IMR-90 (cell line): ENCODE results near the gene MAN2B1. TPM values are rescaled to one million over a fixed set of nuclear protein-coding genes. Genes with fewer than 3 reads are reported as not detected.
A peak's percentile ranks its signal among the peaks of the same experiment; 100 is the strongest.

Source experiments
- ATAC-seq: fragments of 200-7000 bp; cut with Tn5 transposase; 2 replicates; pipeline ENCODE4 v1.9.1; 2020; ENCODE audit warnings: low read depth, mild to moderate bottlenecking, moderate library complexity
- BruUV-seq: library from RNA; stranded (reverse); fragments of 400-500 nt; replicated peaks from 2 replicates; lab custom pipeline; 2021; lab: Mats Ljungman, UMichigan
- CTCF ChIA-PET: fragments of 300-600 bp; formaldehyde crosslinking; extraction: SDS; loops from one replicate; lab custom pipeline; 2021; ENCODE audit warnings: antibody characterized with exemption; lab: Yijun Ruan, JAX
- POLR2A ChIA-PET: fragments of 300-600 bp; sonication (Branson Sonifier 250); formaldehyde crosslinking; loops from one replicate; lab custom pipeline; 2022; ENCODE audit warnings: antibody characterized with exemption; ENCODE audit not compliant: unreplicated experiment; lab: Charles Lee
- DNase-seq: peaks from one replicate; pipeline ENCODE4 v3.0.0; 2013
- H2AFZ ChIP-seq: replicated peaks from 2 replicates; pipeline ENCODE3; 2013; ENCODE audit warnings: low read length, mild to moderate bottlenecking; ENCODE audit not compliant: poor library complexity
- H2AK5ac ChIP-seq: 2 replicates; pipeline ENCODE4 v1.6.1; 2013; ENCODE audit warnings: low read depth, low read length, inconsistent platforms
- H2AK9ac ChIP-seq: replicated peaks from 2 replicates; pipeline ENCODE3; 2013; ENCODE audit warnings: mild to moderate bottlenecking, low read depth, low read length, moderate library complexity; ENCODE audit not compliant: poor library complexity
- H2BK120ac ChIP-seq: 2 replicates; pipeline ENCODE4 v1.6.1; 2013; ENCODE audit warnings: low read depth, low read length, inconsistent platforms
- H2BK15ac ChIP-seq: 3 replicates; pipeline ENCODE4 v1.6.1; 2013; ENCODE audit warnings: low read depth, low read length, inconsistent platforms
- H2BK20ac ChIP-seq: 2 replicates; pipeline ENCODE4 v1.6.1; 2013; ENCODE audit warnings: low read depth, mild to moderate bottlenecking, inconsistent platforms, low read length, moderate library complexity
- H2BK5ac ChIP-seq: 2 replicates; pipeline ENCODE4 v1.6.1; 2013; ENCODE audit warnings: mild to moderate bottlenecking, low read depth, low read length, inconsistent platforms; ENCODE audit not compliant: poor library complexity, severe bottlenecking
- H3K14ac ChIP-seq: replicated peaks from 2 replicates; pipeline ENCODE4 v1.6.1; 2013; ENCODE audit warnings: low read depth, low read length, inconsistent platforms
- H3K18ac ChIP-seq: 2 replicates; pipeline ENCODE4 v1.6.1; 2013; ENCODE audit warnings: low read depth, low read length, control low read depth
- H3K23ac ChIP-seq: 2 replicates; pipeline ENCODE4 v1.6.1; 2013; ENCODE audit warnings: low read depth, low read length, inconsistent platforms
- H3K27ac ChIP-seq: 2 replicates; pipeline ENCODE4 v1.5.1; 2013; ENCODE audit warnings: mild to moderate bottlenecking, control low read depth, low read length; ENCODE audit not compliant: insufficient read depth
- H3K27me3 ChIP-seq: 2 replicates; pipeline ENCODE4 v1.6.1; 2013; ENCODE audit warnings: low read length; ENCODE audit not compliant: control insufficient read depth, insufficient read depth
- H3K36me3 ChIP-seq: 2 replicates; pipeline ENCODE4 v1.6.1; 2013; ENCODE audit warnings: low read length, mixed read lengths; ENCODE audit not compliant: control insufficient read depth, insufficient read depth
- H3K4ac ChIP-seq: 2 replicates; pipeline ENCODE4 v1.6.1; 2013; ENCODE audit warnings: low read depth, low read length, inconsistent platforms
- H3K4me1 ChIP-seq: 2 replicates; pipeline ENCODE4 v1.6.1; 2013; ENCODE audit warnings: low read length, mixed read lengths; ENCODE audit not compliant: control insufficient read depth, insufficient read depth
- H3K4me2 ChIP-seq: 2 replicates; pipeline ENCODE4 v1.6.1; 2013; ENCODE audit warnings: low read depth, mild to moderate bottlenecking, control low read depth, low read length, moderate library complexity
- H3K4me3 ChIP-seq: 2 replicates; pipeline ENCODE4 v1.5.1; 2013; ENCODE audit warnings: low read depth, mild to moderate bottlenecking, control low read depth, low read length, moderate library complexity; ENCODE audit not compliant: insufficient read depth
- H3K56ac ChIP-seq: 2 replicates; pipeline ENCODE4 v1.6.1; 2013; ENCODE audit warnings: low read length, inconsistent platforms; ENCODE audit not compliant: insufficient read depth; ENCODE audit errors: extremely low read depth
- H3K79me1 ChIP-seq, 2 experiments: 2 replicates each; pipeline ENCODE4 v1.6.1; 2013; ENCODE audit warnings: low read length in 2 of 2, inconsistent platforms in 1 of 2, low read depth in 1 of 2
- H3K9ac ChIP-seq: 2 replicates; pipeline ENCODE4 v1.6.1; 2013; ENCODE audit warnings: low read depth, low read length, control low read depth
- H3K9me1 ChIP-seq: 2 replicates; pipeline ENCODE4 v1.6.1; 2013; ENCODE audit warnings: low read length, inconsistent platforms; ENCODE audit not compliant: insufficient read depth
- H3K9me3 ChIP-seq: 2 replicates; pipeline ENCODE4 v1.6.1; 2013; ENCODE audit warnings: low read length; ENCODE audit not compliant: control insufficient read depth, insufficient read depth
- H4K20me1 ChIP-seq: 2 replicates; pipeline ENCODE4 v1.6.1; 2013; ENCODE audit warnings: low read length, inconsistent platforms; ENCODE audit not compliant: insufficient read depth
- H4K5ac ChIP-seq: 2 replicates; pipeline ENCODE4 v1.6.1; 2013; ENCODE audit warnings: mild to moderate bottlenecking, low read depth, low read length, control low read depth
- H4K8ac ChIP-seq, 2 experiments: 2 replicates each; pipeline ENCODE4 v1.6.1; 2013; ENCODE audit warnings: low read depth in 2 of 2, low read length in 2 of 2, control low read depth in 1 of 2, inconsistent platforms in 1 of 2
- H4K91ac ChIP-seq: 2 replicates; pipeline ENCODE4 v1.6.1; 2013; ENCODE audit warnings: low read depth, low read length, inconsistent platforms; ENCODE audit not compliant: insufficient read depth
- BHLHE40 ChIP-seq: fragments of 150-350 bp; IDR thresholded peaks from 2 replicates; pipeline ENCODE4 v1.6.1; 2016; ENCODE audit warnings: mild to moderate bottlenecking, low read depth, low read length
- CEBPB ChIP-seq: IDR thresholded peaks from 2 replicates; pipeline ENCODE4 v1.6.1; 2012; ENCODE audit warnings: low read depth, low read length, improper control_type of control experiment
- CHD1 ChIP-seq: IDR thresholded peaks from 2 replicates; pipeline ENCODE4 v1.6.1; 2012; ENCODE audit warnings: low read depth, low read length, improper control_type of control experiment
- FOS ChIP-seq: fragments of 150-350 bp; IDR thresholded peaks from 2 replicates; pipeline ENCODE4 v1.6.1; 2016; ENCODE audit warnings: low read depth, low read length
- MAFK ChIP-seq: IDR thresholded peaks from 2 replicates; pipeline ENCODE4 v1.6.1; 2012; ENCODE audit warnings: low read depth, low read length, improper control_type of control experiment
- MAZ ChIP-seq: IDR thresholded peaks from 2 replicates; pipeline ENCODE4 v1.6.1; 2012; ENCODE audit warnings: low read depth, mild to moderate bottlenecking, low read length, improper control_type of control experiment, moderate library complexity, borderline replicate concordance
- MXI1 ChIP-seq: IDR thresholded peaks from 2 replicates; pipeline ENCODE4 v1.6.1; 2012; ENCODE audit warnings: low read depth, mild to moderate bottlenecking, low read length, moderate library complexity, borderline replicate concordance
- NFE2L2 ChIP-seq: fragments of 150-350 bp; IDR thresholded peaks from 2 replicates; pipeline ENCODE4 v1.6.1; 2016; ENCODE audit warnings: low read depth, mild to moderate bottlenecking, low read length
- POLR2A ChIP-seq: IDR thresholded peaks from 2 replicates; pipeline ENCODE4 v1.6.1; 2012; ENCODE audit warnings: mild to moderate bottlenecking, low read depth, low read length
- RAD21 ChIP-seq: IDR thresholded peaks from 2 replicates; pipeline ENCODE4 v1.6.1; 2012; ENCODE audit warnings: low read length, improper control_type of control experiment
- RCOR1 ChIP-seq: IDR thresholded peaks from 2 replicates; pipeline ENCODE4 v1.6.1; 2012; ENCODE audit warnings: mild to moderate bottlenecking, low read length, improper control_type of control experiment; ENCODE audit not compliant: insufficient replicate concordance
- RFX5 ChIP-seq: IDR thresholded peaks from 2 replicates; pipeline ENCODE4 v1.8.0; 2012; ENCODE audit warnings: low read depth, mild to moderate bottlenecking, low read length, moderate library complexity
- SMC3 ChIP-seq: fragments of 150-350 bp; IDR thresholded peaks from 2 replicates; pipeline ENCODE4 v1.6.1; 2016; ENCODE audit warnings: low read depth, mild to moderate bottlenecking, antibody characterized with exemption, low read length, moderate library complexity
- USF2 ChIP-seq: fragments of 150-350 bp; IDR thresholded peaks from 2 replicates; pipeline ENCODE4 v1.6.1; 2017; ENCODE audit warnings: mild to moderate bottlenecking, antibody characterized with exemption, low read length, low read depth
- WGBS, 2 experiments: methylation state at CpG; one replicate each; pipeline versions ENCODE4 v1.1.5 to v1.1.7; 2013; ENCODE audit warnings: missing lambda C conversion rate in 2 of 2; ENCODE audit not compliant: insufficient read length in 1 of 2; ENCODE audit errors: extremely low coverage in 2 of 2; 5-methylcytosine and 5-hydroxymethylcytosine counted together
- dilution Hi-C: fragments of 300-500 bp; cut with HindIII; formaldehyde crosslinking; loops from one replicate; pipeline ENCODE4 v1.14.3; 2018; ENCODE audit warnings: low sequenced_read_pairs; ENCODE audit not compliant: unreplicated experiment
- in situ Hi-C: fragments of 300-500 bp; cut with MboI; formaldehyde crosslinking; loops from 3 replicates; pipeline ENCODE4 v1.14.3; 2019; ENCODE audit warnings: low sequenced_read_pairs, inconsistent platforms, mixed read lengths
- intact Hi-C: fragments of 100-400 bp; cut with micrococcal nuclease; formaldehyde crosslinking; loops from 2 replicates; pipeline ENCODE4 v1.10.0; 2022
- polyA plus RNA-seq, 3 experiments: library from polyadenylated mRNA; depleted of rRNA; stranded (reverse); fragments of >200 nt; gene quantifications; 2 replicates each; pipeline ENCODE4 v1.2.3, GENCODE V29; 2012; ENCODE audit warnings: low replicate concordance in 1 of 3
- total RNA-seq: library from RNA; depleted of rRNA; stranded (reverse); fragments of >200 nt; gene quantifications from 2 replicates; pipeline ENCODE4 v1.2.3, GENCODE V29; 2012
- TF ChIP-seq, protein P1 (sequence below): fragments of 150-350 bp; IDR thresholded peaks from 2 replicates; pipeline ENCODE4 v1.6.1; 2016; ENCODE audit warnings: low read depth, mild to moderate bottlenecking, low read length, moderate library complexity, borderline replicate concordance
- TF ChIP-seq, protein P2 (sequence below): conservative IDR thresholded peaks from 2 replicates; pipeline ENCODE4 v1.5.1; 2012; ENCODE audit warnings: mild to moderate bottlenecking, low read depth, low read length, improper control_type of control experiment

The MAN2B1 gene
- total and polyA plus RNA-seq, 2 of the 4 experiments (the other 2 are of a cell fraction), result 10.4 to 55.4 TPM

DNA sequence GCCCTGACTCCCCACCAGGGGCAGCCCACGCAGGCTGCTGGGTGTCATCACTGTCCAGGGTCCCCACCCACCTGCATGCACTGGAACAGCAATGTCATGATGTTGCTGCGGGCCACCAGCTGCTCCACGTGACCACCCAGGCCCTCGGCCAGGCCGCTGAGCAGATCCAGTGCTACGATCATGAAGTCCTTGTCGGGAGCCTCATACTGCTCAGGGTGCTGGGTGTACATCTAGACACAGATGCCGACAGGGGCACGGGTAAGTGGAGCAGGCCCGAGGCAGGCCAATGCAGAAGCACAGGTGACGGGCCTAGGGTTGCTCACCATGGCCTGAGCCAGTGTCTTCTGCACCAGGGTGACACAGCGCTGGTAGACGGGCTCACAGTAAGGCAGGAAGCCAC is 38.6 kb upstream of the MAN2B1 start:
- Histone ChIP-seq H3K4me3 (no peak overlapping the region), H3K18ac (no peak overlapping the region), H2AK5ac (no peak overlapping the region), H4K20me1 (peaks cover 14% of the 10 kb centered on the region), H3K14ac (no peak overlapping the region), H2BK5ac (no peak overlapping the region), H3K27me3 (no peaks in the 10 kb centered on the region), H4K8ac (no peak overlapping the region), H3K4me1 (no peaks in the 10 kb centered on the region), H2BK20ac (no peak overlapping the region), H3K9ac (no peak overlapping the region), H3K79me1 (peaks cover 10 to 25% of the 10 kb centered on the region in 2 experiments), H2AFZ (peak overlapping the region; percentile 63), H3K9me1 (no peaks in the 10 kb centered on the region), H4K5ac (no peak overlapping the region), H3K4ac (no peak overlapping the region), H2BK15ac (no peak overlapping the region), H3K23ac (no peak overlapping the region), H2BK120ac (no peak overlapping the region), H3K9me3 (no peaks in the 10 kb centered on the region), H4K91ac (no peak overlapping the region), H3K27ac (no peak overlapping the region), H3K36me3 (peaks cover 75% of the 10 kb centered on the region), H3K56ac (no peak overlapping the region), H2AK9ac (no peak overlapping the region), H3K4me2 (no peak overlapping the region)
- ChIA-PET POLR2A (no interaction called here), CTCF (no interaction called here)
- ATAC-seq, result no peak
- intact Hi-C loops (no loop called here), in situ Hi-C loops (no loop called here), dilution Hi-C loops (no loop called here)
- DNase-seq, result no peak
- 94% methylated on average over 8 of the region's 13 CpGs; no CpG with 5 or more reads in 1 of the 2 experiments for WGBS, 2 experiments
- no TSS peak for BruUV-seq
- no peak for TF ChIP-seq POLR2A
- TF ChIP-seq USF2, result no peak
- TF ChIP-seq, protein P1, sequence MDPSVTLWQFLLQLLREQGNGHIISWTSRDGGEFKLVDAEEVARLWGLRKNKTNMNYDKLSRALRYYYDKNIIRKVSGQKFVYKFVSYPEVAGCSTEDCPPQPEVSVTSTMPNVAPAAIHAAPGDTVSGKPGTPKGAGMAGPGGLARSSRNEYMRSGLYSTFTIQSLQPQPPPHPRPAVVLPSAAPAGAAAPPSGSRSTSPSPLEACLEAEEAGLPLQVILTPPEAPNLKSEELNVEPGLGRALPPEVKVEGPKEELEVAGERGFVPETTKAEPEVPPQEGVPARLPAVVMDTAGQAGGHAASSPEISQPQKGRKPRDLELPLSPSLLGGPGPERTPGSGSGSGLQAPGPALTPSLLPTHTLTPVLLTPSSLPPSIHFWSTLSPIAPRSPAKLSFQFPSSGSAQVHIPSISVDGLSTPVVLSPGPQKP, result no peak
- TF ChIP-seq RCOR1, result no peak
- no peak for TF ChIP-seq MAZ
- no peak for TF ChIP-seq BHLHE40
- no peak for TF ChIP-seq MAFK
- TF ChIP-seq, protein P2, sequence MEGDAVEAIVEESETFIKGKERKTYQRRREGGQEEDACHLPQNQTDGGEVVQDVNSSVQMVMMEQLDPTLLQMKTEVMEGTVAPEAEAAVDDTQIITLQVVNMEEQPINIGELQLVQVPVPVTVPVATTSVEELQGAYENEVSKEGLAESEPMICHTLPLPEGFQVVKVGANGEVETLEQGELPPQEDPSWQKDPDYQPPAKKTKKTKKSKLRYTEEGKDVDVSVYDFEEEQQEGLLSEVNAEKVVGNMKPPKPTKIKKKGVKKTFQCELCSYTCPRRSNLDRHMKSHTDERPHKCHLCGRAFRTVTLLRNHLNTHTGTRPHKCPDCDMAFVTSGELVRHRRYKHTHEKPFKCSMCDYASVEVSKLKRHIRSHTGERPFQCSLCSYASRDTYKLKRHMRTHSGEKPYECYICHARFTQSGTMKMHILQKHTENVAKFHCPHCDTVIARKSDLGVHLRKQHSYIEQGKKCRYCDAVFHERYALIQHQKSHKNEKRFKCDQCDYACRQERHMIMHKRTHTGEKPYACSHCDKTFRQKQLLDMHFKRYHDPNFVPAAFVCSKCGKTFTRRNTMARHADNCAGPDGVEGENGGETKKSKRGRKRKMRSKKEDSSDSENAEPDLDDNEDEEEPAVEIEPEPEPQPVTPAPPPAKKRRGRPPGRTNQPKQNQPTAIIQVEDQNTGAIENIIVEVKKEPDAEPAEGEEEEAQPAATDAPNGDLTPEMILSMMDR, result no peak
- no peak for TF ChIP-seq SMC3
- no peak for TF ChIP-seq NFE2L2
- no peak for TF ChIP-seq RFX5
- no peak for TF ChIP-seq RAD21
- no peak for TF ChIP-seq CEBPB
- TF ChIP-seq MXI1, result no peak
- no peak for TF ChIP-seq FOS
- TF ChIP-seq CHD1, result no peak
